GM12878 (cell line): ENCODE data around the gene PKHD1. TPM values are rescaled to one million over a fixed set of nuclear protein-coding genes. Genes with fewer than 3 reads are reported as not detected.

Experiments used
- ATAC-seq: fragments of 200-7000 bp; cut with Tn5 transposase; 3 replicates; pipeline ENCODE4 v1.9.1; 2020; ENCODE audit warnings: mild to moderate bottlenecking, moderate library complexity
- BruUV-seq: library from RNA; stranded (reverse); fragments of 400-500 nt; replicated peaks from 2 replicates; lab custom pipeline; 2021; lab: Mats Ljungman, UMichigan
- CTCF ChIA-PET: fragments of 300-600 bp; sonication (Branson Sonifier 250); formaldehyde crosslinking; extraction: SDS; loops from one replicate; lab custom pipeline; 2021; ENCODE audit warnings: inconsistent platforms; lab: Yijun Ruan, JAX
- POLR2A ChIA-PET: fragments of 350-600 bp; formaldehyde crosslinking; extraction: SDS; loops from one replicate; lab custom pipeline; 2021; ENCODE audit warnings: inconsistent platforms; lab: Charles Lee
- RAD21 ChIA-PET: fragments of 300-600 bp; sonication (Branson Sonifier 250); formaldehyde crosslinking; loops from one replicate; lab custom pipeline; 2023; ENCODE audit warnings: antibody characterized with exemption; ENCODE audit not compliant: unreplicated experiment; lab: Charles Lee
- SMC1A ChIA-PET: fragments of 300-600 bp; sonication (Branson Sonifier 250); formaldehyde crosslinking; loops from one replicate; lab custom pipeline; 2023; ENCODE audit not compliant: unreplicated experiment, uncharacterized antibody; lab: Charles Lee
- DNase-seq: peaks from one replicate; pipeline ENCODE4 v3.0.0-alpha.2; 2011; ENCODE audit warnings: low read depth, low spot score
- FAIRE-seq: peaks from 3 replicates; lab custom pipeline; 2011; peaks lifted over from hg19 to GRCh38; lab: Jason Lieb, UNC
- H2AFZ ChIP-seq: 2 replicates; pipeline ENCODE4 v1.6.0; 2011; ENCODE audit warnings: low read depth, low read length, control low read depth; ENCODE audit not compliant: control insufficient read depth
- H3K27ac ChIP-seq: 2 replicates; pipeline ENCODE4 v1.5.1; 2011; ENCODE audit warnings: control low read depth; ENCODE audit not compliant: control insufficient read depth, insufficient read depth
- H3K27me3 ChIP-seq, 2 experiments: replicated peaks in 1 of 2; 2 replicates each; pipeline versions ENCODE4 v1.6.0 to v1.6.1; 2011; ENCODE audit warnings: low read length in 1 of 2; ENCODE audit not compliant: control insufficient read depth in 2 of 2, insufficient read depth in 2 of 2
- H3K36me3 ChIP-seq, 2 experiments: 2 replicates each; pipeline ENCODE4 v1.5.1; 2011; ENCODE audit warnings: low read length in 1 of 2; ENCODE audit not compliant: control insufficient read depth in 2 of 2, insufficient read depth in 2 of 2
- H3K4me1 ChIP-seq: 2 replicates; pipeline ENCODE4 v1.6.1; 2011; ENCODE audit warnings: mild to moderate bottlenecking, low read length, moderate library complexity, mixed read lengths; ENCODE audit not compliant: control insufficient read depth, insufficient read depth
- H3K4me2 ChIP-seq: 2 replicates; pipeline ENCODE4 v1.6.0; 2011; ENCODE audit warnings: control low read depth; ENCODE audit not compliant: control insufficient read depth, insufficient read depth
- H3K4me3 ChIP-seq: fragments of 200-600 bp; sonication (generic); 2 replicates; pipeline ENCODE4 v1.5.1; 2016
- H3K79me2 ChIP-seq: 2 replicates; pipeline ENCODE4 v1.6.0; 2011; ENCODE audit warnings: low read length; ENCODE audit not compliant: control insufficient read depth, insufficient read depth
- H3K9ac ChIP-seq: 2 replicates; pipeline ENCODE4 v1.8.0; 2011; ENCODE audit warnings: low read length, control low read depth, mixed read lengths; ENCODE audit not compliant: control insufficient read depth, insufficient read depth
- H3K9me3 ChIP-seq: replicated peaks from 3 replicates; pipeline ENCODE4 v1.5.1; 2011; ENCODE audit warnings: mild to moderate bottlenecking, low read length; ENCODE audit not compliant: control insufficient read depth, insufficient read depth
- H4K20me1 ChIP-seq: 2 replicates; pipeline ENCODE4 v1.6.0; 2011; ENCODE audit not compliant: control insufficient read depth, insufficient read depth
- BMI1 ChIP-seq: fragments of 450-650 bp; IDR thresholded peaks from 2 replicates; pipeline ENCODE4 v1.6.1; 2016; ENCODE audit warnings: mild to moderate bottlenecking, moderate library complexity, borderline replicate concordance
- FOXM1 ChIP-seq: IDR thresholded peaks from 2 replicates; pipeline ENCODE4 v1.6.1; 2012; ENCODE audit warnings: low read depth, mild to moderate bottlenecking, inconsistent platforms, low read length, moderate library complexity
- HDGF ChIP-seq: fragments of 450-650 bp; IDR thresholded peaks from 2 replicates; pipeline ENCODE4 v1.6.1; 2016; ENCODE audit warnings: antibody characterized with exemption
- IRF4 ChIP-seq: IDR thresholded peaks from 2 replicates; pipeline ENCODE4 v1.6.1; 2011; ENCODE audit warnings: low read depth, low read length
- MTA3 ChIP-seq: IDR thresholded peaks from 2 replicates; pipeline ENCODE4 v1.6.1; 2012; ENCODE audit warnings: low read length, inconsistent platforms, borderline replicate concordance
- MXI1 ChIP-seq: fragments of 150-350 bp; IDR thresholded peaks from 2 replicates; pipeline ENCODE4 v1.6.1; 2011; ENCODE audit warnings: low read depth, mild to moderate bottlenecking, inconsistent platforms, low read length, improper control_type of control experiment
- POU2F2 ChIP-seq: IDR thresholded peaks from 3 replicates; pipeline ENCODE4 v1.6.1; 2011; ENCODE audit warnings: low read depth, mild to moderate bottlenecking, low read length, borderline replicate concordance
- RAD21 ChIP-seq: IDR thresholded peaks from 2 replicates; pipeline ENCODE4 v1.6.1; 2011; ENCODE audit warnings: mild to moderate bottlenecking, low read depth, low read length, moderate library complexity; ENCODE audit not compliant: insufficient read depth
- SMC3 ChIP-seq: IDR thresholded peaks from 2 replicates; pipeline ENCODE4 v1.6.1; 2011; ENCODE audit warnings: low read length, improper control_type of control experiment, borderline replicate concordance
- TCF12 ChIP-seq: IDR thresholded peaks from 2 replicates; pipeline ENCODE4 v1.6.1; 2011; ENCODE audit warnings: low read depth, mild to moderate bottlenecking, low read length
- TCF3 ChIP-seq: IDR thresholded peaks from 2 replicates; pipeline ENCODE4 v1.6.1; 2012; ENCODE audit warnings: low read depth, mild to moderate bottlenecking, low read length, borderline replicate concordance; ENCODE audit not compliant: insufficient read depth
- YY1 ChIP-seq: IDR thresholded peaks from 2 replicates; pipeline ENCODE4 v1.6.1; 2011; ENCODE audit warnings: low read depth, mild to moderate bottlenecking, low read length
- WGBS: methylation state at CpG from one replicate; pipeline ENCODE4 v1.1.6; 2016; ENCODE audit warnings: low lambda C conversion rate; ENCODE audit not compliant: insufficient replicate concordance, insufficient coverage; ENCODE audit errors: missing lambda C conversion rate; 5-methylcytosine and 5-hydroxymethylcytosine counted together
- in situ Hi-C: fragments of 300-500 bp; cut with MboI; formaldehyde crosslinking; loops from 9 replicates; pipeline ENCODE4 v1.14.3; 2018; ENCODE audit warnings: mixed read lengths
- intact Hi-C: fragments of 100-400 bp; cut with micrococcal nuclease; formaldehyde crosslinking; loops from one replicate; pipeline ENCODE4 v1.14.2; 2022; ENCODE audit not compliant: unreplicated experiment
- polyA plus RNA-seq, 11 experiments: library from polyadenylated mRNA; depleted of rRNA in 4 of 11; unstranded in 6 of 11; stranded (reverse) in 5 of 11; fragments of >200 nt; fragmentation: Nextera tagmentation in 4 of 11; fragmentation: Illumina TruSeq in 1 of 11; extraction: Ambion mirVana in 4 of 11; extraction: Trizol in 1 of 11; gene quantifications; 1 replicate in 1 of 11; 2 replicates in 10 of 11; pipeline versions ENCODE4 v1.2.1 to v1.2.3, GENCODE V29; 2011 to 2016; ENCODE audit warnings: inconsistent platforms in 2 of 11, missing spikeins in 2 of 11, low read depth in 1 of 11
- total RNA-seq, 4 experiments: library from RNA; depleted of rRNA in 3 of 4; stranded (reverse); fragments of >200 nt in 3 of 4; fragmentation: Illumina TruSeq in 1 of 4; extraction: Trizol in 1 of 4; gene quantifications; 2 replicates each; pipeline versions ENCODE4 v1.2.1 to v1.2.3, GENCODE V29; 2013 to 2021
- TF ChIP-seq, protein P1 (sequence below): fragments of 450-650 bp; formaldehyde crosslinking; IDR thresholded peaks from 2 replicates; pipeline ENCODE4 v1.4.0; 2022; ENCODE audit warnings: mild to moderate bottlenecking, moderate library complexity
- TF ChIP-seq, protein P2 (sequence below), 3 experiments: IDR thresholded peaks in 2 of 3; conservative IDR thresholded peaks in 1 of 3; 2 replicates each; pipeline ENCODE4 v1.5.1; 2011; ENCODE audit warnings: low read depth in 3 of 3, low read length in 3 of 3, mild to moderate bottlenecking in 3 of 3, control low read depth in 2 of 3, moderate library complexity in 2 of 3, inconsistent platforms in 1 of 3, mixed read lengths in 1 of 3; ENCODE audit not compliant: control insufficient read depth in 2 of 3, insufficient read depth in 1 of 3; ENCODE audit errors: extremely low read depth in 1 of 3
- TF ChIP-seq, protein P3 (sequence below): IDR thresholded peaks from 2 replicates; pipeline ENCODE4 v1.6.1; 2012; ENCODE audit warnings: low read depth, low read length, improper control_type of control experiment

Gene PKHD1
- total and polyA plus RNA-seq, 10 of the 15 experiments (the other 5 are each of a cell fraction or from before 2014, with no cell fraction given), result under 0.01 to 0.90 (median 0.02) TPM; not detected in 1

DNA sequence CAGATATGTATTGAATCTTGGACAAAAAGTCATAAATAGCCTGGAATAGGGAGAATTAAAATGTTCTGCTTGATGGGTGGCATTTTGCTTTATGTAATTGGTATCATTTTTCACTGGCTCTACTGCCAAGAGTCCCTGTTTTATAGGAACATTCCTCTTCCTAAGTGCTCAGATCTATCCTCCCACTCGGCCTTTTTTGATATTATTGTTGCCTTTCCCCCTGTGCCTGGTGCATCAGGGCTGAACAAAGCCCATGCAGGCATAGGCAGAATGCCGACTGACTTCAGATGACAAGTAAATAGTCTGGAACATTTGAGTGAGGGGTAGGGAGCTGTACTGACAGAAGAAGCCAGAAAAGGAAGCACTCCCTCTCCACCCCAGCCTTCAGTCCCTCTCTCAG, 127.0 kb downstream of the PKHD1 start (continued):
- TF ChIP-seq MTA3 (no peak), FOXM1 (no peak), YY1 (no peak), BMI1 (no peak)
- TF ChIP-seq, protein P1, sequence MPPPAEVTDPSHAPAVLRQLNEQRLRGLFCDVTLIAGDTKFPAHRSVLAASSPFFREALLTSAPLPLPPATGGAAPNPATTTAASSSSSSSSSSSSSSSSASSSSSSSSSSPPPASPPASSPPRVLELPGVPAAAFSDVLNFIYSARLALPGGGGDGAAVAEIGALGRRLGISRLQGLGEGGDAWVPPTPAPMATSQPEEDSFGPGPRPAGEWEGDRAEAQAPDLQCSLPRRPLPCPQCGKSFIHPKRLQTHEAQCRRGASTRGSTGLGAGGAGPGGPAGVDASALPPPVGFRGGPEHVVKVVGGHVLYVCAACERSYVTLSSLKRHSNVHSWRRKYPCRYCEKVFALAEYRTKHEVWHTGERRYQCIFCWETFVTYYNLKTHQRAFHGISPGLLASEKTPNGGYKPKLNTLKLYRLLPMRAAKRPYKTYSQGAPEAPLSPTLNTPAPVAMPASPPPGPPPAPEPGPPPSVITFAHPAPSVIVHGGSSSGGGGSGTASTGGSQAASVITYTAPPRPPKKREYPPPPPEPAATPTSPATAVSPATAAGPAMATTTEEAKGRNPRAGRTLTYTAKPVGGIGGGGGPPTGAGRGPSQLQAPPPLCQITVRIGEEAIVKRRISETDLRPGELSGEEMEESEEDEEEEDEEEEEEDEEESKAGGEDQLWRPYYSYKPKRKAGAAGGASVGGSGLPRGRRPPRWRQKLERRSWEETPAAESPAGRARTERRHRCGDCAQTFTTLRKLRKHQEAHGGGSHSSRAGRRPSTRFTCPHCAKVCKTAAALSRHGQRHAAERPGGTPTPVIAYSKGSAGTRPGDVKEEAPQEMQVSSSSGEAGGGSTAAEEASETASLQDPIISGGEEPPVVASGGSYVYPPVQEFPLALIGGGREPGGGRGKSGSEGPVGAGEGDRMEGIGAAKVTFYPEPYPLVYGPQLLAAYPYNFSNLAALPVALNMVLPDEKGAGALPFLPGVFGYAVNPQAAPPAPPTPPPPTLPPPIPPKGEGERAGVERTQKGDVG (CRISPR knock-in tag), result no peak

DNA sequence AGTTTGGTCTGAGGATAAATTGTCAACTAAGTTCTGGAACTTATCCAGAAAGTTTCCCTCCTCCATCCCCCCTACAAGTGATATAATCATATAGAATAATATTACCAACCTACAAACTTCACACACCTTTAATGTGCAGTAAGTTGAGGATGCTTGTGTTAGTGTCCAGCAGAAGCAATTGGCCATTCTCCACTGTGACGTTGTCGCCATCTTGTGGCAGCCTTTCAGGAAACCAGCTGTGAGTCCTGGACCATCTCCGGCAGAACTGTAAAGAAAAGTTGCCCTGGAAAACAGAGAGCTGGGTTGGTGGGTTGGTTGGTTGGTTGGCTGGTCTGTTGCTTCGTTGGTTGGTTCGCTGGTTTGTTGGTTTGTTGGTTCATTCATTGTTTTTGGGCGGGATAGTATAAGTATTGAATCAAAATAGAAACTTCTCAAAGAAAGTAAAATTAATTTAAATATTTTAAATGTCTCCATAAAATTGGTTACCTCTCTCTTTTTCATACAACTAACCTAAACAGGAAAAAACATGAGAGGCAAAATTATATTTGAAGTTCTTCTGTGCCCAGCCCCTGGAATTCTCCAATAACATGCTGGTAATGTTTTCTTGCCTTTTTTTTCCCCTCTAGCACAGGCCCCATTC, 127.5 kb downstream of the PKHD1 start:
- TF ChIP-seq TCF12, result 0 out of 2 replicates have a peak, but pooled peaks have one; percentile 29
- peak; percentile 42; the same call in 1 of the 2 replicates for TF ChIP-seq IRF4
- peak; percentile 96 for TF ChIP-seq SMC3
- TF ChIP-seq, protein P2, sequence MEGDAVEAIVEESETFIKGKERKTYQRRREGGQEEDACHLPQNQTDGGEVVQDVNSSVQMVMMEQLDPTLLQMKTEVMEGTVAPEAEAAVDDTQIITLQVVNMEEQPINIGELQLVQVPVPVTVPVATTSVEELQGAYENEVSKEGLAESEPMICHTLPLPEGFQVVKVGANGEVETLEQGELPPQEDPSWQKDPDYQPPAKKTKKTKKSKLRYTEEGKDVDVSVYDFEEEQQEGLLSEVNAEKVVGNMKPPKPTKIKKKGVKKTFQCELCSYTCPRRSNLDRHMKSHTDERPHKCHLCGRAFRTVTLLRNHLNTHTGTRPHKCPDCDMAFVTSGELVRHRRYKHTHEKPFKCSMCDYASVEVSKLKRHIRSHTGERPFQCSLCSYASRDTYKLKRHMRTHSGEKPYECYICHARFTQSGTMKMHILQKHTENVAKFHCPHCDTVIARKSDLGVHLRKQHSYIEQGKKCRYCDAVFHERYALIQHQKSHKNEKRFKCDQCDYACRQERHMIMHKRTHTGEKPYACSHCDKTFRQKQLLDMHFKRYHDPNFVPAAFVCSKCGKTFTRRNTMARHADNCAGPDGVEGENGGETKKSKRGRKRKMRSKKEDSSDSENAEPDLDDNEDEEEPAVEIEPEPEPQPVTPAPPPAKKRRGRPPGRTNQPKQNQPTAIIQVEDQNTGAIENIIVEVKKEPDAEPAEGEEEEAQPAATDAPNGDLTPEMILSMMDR (IDR thresholded peaks at IDR 0.05 in 2 of 3, conservative IDR thresholded peaks at IDR 0.05 in 1 of 3; ENCODE audit: control insufficient read depth in 2 of 3, extremely low read depth in 1 of 3, insufficient read depth in 1 of 3, low read depth in 3 of 3, low read length in 3 of 3), result peak; percentile 85 to 93 (median 85)
- TF ChIP-seq, protein P3, sequence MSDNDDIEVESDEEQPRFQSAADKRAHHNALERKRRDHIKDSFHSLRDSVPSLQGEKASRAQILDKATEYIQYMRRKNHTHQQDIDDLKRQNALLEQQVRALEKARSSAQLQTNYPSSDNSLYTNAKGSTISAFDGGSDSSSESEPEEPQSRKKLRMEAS, result peak; percentile 40; the same call in 1 of the 2 replicates
- peak; percentile 77 for TF ChIP-seq YY1
- peak; percentile 100 for TF ChIP-seq RAD21
- TF ChIP-seq POU2F2, result no peak
- TF ChIP-seq HDGF, result no peak
- no peak for TF ChIP-seq TCF3
- TF ChIP-seq MXI1, result 0 out of 2 replicates have a peak, but pooled peaks have one; percentile 23
- ATAC-seq, result peak; percentile 97
- 0% methylated on average over 6 of the region's 6 CpGs for WGBS
- no peaks in the 10 kb centered on the region for H3K9me3 ChIP-seq
- no peaks in the 10 kb centered on the region for H3K36me3 ChIP-seq
- ChIA-PET CTCF (interaction anchor here (0.6 to 11.3 kb wide), 37 partner anchors 9 to 429 kb away, joined by 3 to 121 read pairs (median 4); no protein-coding TSS in a partner anchor), SMC1A (interaction anchor here (0.6 to 6.6 kb wide), 26 partner anchors 8 to 398 kb away, joined by 3 to 83 read pairs (median 4); no protein-coding TSS in a partner anchor), POLR2A (no interaction called here), RAD21 (interaction anchor here (0.5 to 4.5 kb wide), 14 partner anchors 8 to 115 kb away, joined by 3 to 37 read pairs (median 4); no protein-coding TSS in a partner anchor)
- H2AFZ ChIP-seq, result no peak overlapping the region
- H3K4me3 ChIP-seq, result no peak overlapping the region
- in situ Hi-C loops (loop anchor here (5.0 to 10.0 kb wide), 2 partner anchors 103 to 1145 kb away; partner anchors contain the start of gene TFAP2B), intact Hi-C loops (loop anchor here (1.0 to 10.0 kb wide), 5 partner anchors 25 to 1143 kb away; no protein-coding TSS in a partner anchor)
- no peaks in the 10 kb centered on the region for H4K20me1 ChIP-seq
- H3K27ac ChIP-seq, result no peak overlapping the region
- H3K27me3 ChIP-seq, result peaks cover 0 to 6% of the 10 kb centered on the region in 2 experiments; a peak in 1 of 4 replicates
- no peak overlapping the region for H3K9ac ChIP-seq
- no peak overlapping the region for H3K4me2 ChIP-seq
- H3K4me1 ChIP-seq, result no peaks in the 10 kb centered on the region
- no TSS peak for BruUV-seq
- DNase-seq, result peak; percentile 38
- no peaks in the 10 kb centered on the region for H3K79me2 ChIP-seq
- FAIRE-seq, result peak; percentile 98
